Measurements from ENCODE around the gene IL4R. TPM values are rescaled to one million over a fixed set of nuclear protein-coding genes. Genes with fewer than 3 reads are reported as not detected.

Gene IL4R
- total RNA-seq, 1 experiment from 2014 or later: 28.9 TPM

- DNase-seq (ENCODE audit: low read depth, low spot score) (no peak), ATAC-seq (no peak)
- intact Hi-C loops (cut with micrococcal nuclease; ENCODE audit: unreplicated experiment): no loop called here
- TF ChIP-seq CTCF (IDR thresholded peaks at IDR 0.05) (no peak), TCF7L2 (IDR thresholded peaks at IDR 0.05; ENCODE audit: low read depth, low read length) (no peak), POLR2AphosphoS5 (IDR thresholded peaks at IDR 0.05; ENCODE audit: low read depth, low read length) (no peak), REST (IDR thresholded peaks at IDR 0.05; ENCODE audit: insufficient read depth in 1 of 2, low read depth in 2 of 2, low read length in 1 of 2) (no peak)
- Histone ChIP-seq H3K4me1 (ENCODE audit: control insufficient read depth, insufficient read depth, low read length) (no peaks in the 10 kb centered on the region), H3K9me3 (ENCODE audit: control insufficient read depth, insufficient read depth, low read depth, low read length) (0 out of 2 replicates have a peak, but pooled peaks cover 1% of the 10 kb centered on the region), H3K36me3 (ENCODE audit: control insufficient read depth, insufficient read depth, low read length) (no peaks in the 10 kb centered on the region), H3K4me3 (ENCODE audit: low read depth in 2 of 2, low read length in 2 of 2) (no peak overlapping the region), H3K27me3 (ENCODE audit: control insufficient read depth, insufficient read depth, low read length) (no peaks in the 10 kb centered on the region), H3K27ac (ENCODE audit: low read length) (no peak overlapping the region)
- no TSS peak for BruUV-seq (replicated peaks)
- ChIA-PET POLR2A (interaction anchor here (0.6 kb wide), 1 partner anchor 89 kb away, joined by 3 read pairs; no protein-coding TSS in a partner anchor), CTCF (no interaction called here)
- in situ Hi-C loops (cut with HindIII; ENCODE audit: low pct_unique_long_range_greater_than_20kb, low sequenced_read_pairs): no loop called here
Measured at GRCh38 chr16:27378871-27379481, 65.2 kb downstream of the IL4R start.

GRCh38 chr16:27379919-27380318 lies 66.1 kb downstream of the IL4R start:
- ChIA-PET CTCF (no interaction called here), POLR2A (no interaction called here)
- Histone ChIP-seq H3K27ac (ENCODE audit: low read length) (no peak overlapping the region), H3K27me3 (ENCODE audit: control insufficient read depth, insufficient read depth, low read length) (no peaks in the 10 kb centered on the region), H3K4me1 (ENCODE audit: control insufficient read depth, insufficient read depth, low read length) (no peaks in the 10 kb centered on the region), H3K36me3 (ENCODE audit: control insufficient read depth, insufficient read depth, low read length) (no peaks in the 10 kb centered on the region), H3K4me3 (ENCODE audit: low read depth in 2 of 2, low read length in 2 of 2) (no peak overlapping the region), H3K9me3 (ENCODE audit: control insufficient read depth, insufficient read depth, low read depth, low read length) (0 out of 2 replicates have a peak, but pooled peaks cover 4% of the 10 kb centered on the region)
- no peak for TF ChIP-seq SIN3A (IDR thresholded peaks at IDR 0.05; ENCODE audit: borderline replicate concordance, insufficient read depth, low read depth, low read length)
- TF ChIP-seq REST (IDR thresholded peaks at IDR 0.05; ENCODE audit: insufficient read depth in 1 of 2, low read depth in 2 of 2, low read length in 1 of 2): no peak
- no peak for TF ChIP-seq CTCF (IDR thresholded peaks at IDR 0.05)
- TF ChIP-seq POLR2AphosphoS5 (IDR thresholded peaks at IDR 0.05; ENCODE audit: low read depth, low read length): no peak
- no peak for TF ChIP-seq TCF7L2 (IDR thresholded peaks at IDR 0.05; ENCODE audit: low read depth, low read length)
- ATAC-seq (no peak), DNase-seq (ENCODE audit: low read depth, low spot score) (no peak)
- intact Hi-C loops (cut with micrococcal nuclease; ENCODE audit: unreplicated experiment) (no loop called here), in situ Hi-C loops (cut with HindIII; ENCODE audit: low pct_unique_long_range_greater_than_20kb, low sequenced_read_pairs) (no loop called here)
- no TSS peak for BruUV-seq (replicated peaks)

Measured in Panc1 (cell line).